ENCODE measurements around the gene RNASE13.

RNASE13 gene

DNA sequence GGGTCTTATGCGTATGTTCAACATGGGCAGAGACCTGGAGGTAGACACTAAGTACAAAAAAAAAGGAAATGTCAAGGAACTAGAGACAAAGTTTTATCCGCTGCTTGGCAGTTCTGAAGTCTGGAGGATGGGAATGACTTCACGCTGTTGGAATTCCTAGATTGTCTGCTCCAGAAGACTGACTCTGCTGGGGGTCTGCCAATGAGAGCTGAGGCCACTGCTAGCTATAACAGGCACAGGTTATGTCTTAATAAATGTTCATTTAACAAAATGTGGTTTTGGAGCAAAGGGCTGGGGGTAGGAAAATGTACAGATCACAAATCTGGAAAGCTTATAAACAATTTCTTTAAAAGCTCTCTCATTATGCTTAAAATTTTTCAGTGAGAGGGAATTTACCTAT lies 28.9 kb upstream of the RNASE13 start:
- no peak for DNase-seq (ENCODE audit: low read depth)

DNA sequence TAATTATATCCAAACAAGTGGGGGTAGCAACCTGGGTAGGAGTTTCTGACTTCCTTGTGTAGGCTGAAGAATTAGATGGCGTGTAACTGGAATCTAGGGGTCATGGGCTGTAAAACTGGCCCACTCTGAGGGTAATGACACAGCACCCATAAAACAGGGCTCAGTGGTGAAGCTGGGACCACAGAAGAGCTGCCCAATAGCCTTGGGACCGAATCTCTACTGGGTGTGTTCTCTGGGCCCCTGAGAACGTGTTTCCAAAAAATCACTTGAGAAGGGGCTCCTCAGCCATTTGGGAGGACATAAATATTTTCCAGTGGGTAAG lies 26.7 kb upstream of the RNASE13 start:
- DNase-seq (ENCODE audit: low read depth): no peak

DNA sequence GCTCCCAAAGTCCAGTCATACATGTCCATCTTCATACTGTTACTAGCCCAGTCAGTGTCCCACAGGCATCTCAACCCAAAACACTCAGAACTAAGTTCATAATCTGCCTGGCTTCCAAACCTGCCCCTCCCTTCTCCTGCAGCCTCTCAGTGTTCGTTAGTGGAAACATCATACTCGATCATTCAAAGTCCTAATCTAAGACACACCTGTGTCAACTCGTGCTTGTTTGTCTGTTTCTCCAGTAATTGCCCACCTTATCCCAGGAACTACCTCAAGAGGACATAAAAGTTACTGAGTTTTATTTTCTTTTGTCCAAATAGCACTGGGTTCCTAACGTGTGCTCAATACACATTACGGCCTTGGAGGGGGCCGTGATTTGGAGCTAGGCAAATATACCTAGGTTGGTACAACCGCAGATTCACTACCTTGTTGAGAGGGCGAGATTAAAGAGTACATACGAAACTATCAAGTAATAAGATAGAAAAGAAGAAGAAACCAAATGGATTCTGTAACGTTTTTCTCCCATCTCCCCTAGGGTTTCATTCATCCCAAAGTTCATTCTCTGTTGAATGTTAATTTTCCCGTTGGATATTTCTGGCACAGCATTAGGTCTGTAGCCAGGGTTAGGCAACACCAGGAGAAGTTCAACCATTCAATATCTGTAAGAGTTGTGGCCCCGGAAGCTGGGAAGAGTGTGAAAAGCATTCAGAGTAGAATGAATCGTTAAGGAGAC lies 26.2 kb upstream of the RNASE13 start:
- DNase-seq (ENCODE audit: low read depth): no peak

DNA sequence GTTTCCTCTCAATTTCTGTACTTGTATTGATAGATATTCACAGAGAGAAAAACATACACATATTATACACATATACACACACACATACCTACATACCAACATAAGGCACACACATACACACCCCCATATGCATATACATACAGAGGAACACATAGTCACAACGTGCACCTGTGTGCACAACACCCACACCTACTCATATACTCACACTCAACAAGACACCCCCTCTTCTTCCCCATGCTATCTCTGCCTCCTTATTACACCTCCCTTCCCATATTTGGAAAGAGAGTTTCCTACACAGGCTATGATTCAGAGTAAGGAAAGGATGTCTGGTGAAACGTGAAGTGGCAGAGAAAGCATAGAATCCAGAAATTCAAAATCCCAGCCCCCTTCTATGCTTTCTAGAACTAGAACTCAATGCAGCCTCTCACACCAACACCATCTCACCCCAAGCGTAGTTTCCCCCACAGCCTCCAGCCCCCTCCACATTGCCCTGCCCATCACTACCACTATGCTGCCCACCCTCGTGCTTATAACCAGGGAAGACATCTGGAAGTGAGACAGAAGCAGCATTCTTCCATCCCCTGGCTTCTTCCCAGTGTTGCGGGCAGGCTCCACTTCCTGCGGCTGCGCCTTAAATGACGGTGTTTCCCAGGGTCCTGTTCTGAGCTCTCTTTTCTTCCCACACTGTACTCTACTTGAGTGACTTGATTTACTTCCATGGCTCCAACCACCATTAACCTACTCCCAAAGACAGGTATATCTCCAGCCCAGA lies 25.4 kb upstream of the RNASE13 start:
- DNase-seq (ENCODE audit: low read depth): no peak

DNA sequence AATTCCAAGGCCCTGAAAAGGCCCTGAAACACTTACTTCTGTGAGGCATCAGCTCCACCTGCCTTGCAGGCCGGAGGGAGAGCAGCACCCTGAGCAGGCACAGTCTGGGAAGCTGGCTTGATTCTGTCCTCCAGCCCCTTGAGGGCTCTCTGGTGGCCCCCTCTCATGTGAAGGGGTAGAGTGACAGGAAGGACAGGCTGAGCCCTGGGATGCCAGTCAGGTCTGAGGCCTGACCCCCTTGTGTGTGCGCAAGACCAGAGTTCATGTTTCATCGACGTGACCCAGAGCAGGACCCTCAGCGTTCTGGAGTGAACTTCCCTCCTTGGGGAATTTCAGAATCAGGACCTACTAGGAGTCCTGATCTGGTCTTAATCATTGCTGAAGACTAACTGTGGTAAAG lies 24.3 kb upstream of the RNASE13 start:
- no peak for DNase-seq (ENCODE audit: low read depth)

DNA sequence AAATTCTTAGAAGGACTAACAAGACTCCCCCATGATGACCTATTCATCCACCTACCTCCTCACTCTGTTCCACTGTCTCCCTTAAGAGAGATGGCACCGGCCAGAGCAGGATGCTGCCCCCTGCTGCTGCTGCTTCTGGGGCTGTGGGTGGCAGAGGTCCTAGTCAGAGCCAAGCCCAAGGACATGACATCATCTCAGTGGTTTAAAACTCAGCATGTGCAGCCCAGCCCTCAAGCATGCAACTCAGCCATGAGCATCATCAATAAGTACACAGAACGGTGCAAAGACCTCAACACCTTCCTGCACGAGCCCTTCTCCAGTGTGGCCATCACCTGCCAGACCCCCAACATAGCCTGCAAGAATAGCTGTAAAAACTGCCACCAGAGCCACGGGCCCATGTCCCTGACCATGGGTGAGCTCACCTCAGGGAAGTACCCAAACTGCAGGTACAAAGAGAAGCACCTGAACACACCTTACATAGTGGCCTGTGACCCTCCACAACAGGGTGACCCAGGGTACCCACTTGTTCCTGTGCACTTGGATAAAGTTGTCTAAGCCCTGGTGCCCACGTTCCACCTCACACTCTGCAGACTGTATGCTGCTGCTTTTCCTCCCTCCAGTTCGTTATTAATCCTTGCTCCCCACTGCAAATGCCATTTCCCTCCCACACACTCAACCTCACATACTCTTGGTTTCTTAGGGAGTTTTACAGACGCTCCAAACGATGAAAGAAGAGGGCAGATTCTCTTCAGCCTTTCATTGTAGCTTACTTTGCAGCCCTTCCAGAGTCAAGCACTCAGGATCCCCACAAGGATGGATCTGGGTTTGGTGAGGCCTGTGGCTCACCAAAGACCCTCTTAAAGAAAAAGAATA lies 23.4 kb upstream of the RNASE13 start, which contains the start of gene RNASE8:
RNASE8 (plus strand) TSS at position 20 of the 873 bp plus-strand sequence; CDS start at position 91, 71 bp downstream.
- DNase-seq (ENCODE audit: low read depth): no peak

DNA sequence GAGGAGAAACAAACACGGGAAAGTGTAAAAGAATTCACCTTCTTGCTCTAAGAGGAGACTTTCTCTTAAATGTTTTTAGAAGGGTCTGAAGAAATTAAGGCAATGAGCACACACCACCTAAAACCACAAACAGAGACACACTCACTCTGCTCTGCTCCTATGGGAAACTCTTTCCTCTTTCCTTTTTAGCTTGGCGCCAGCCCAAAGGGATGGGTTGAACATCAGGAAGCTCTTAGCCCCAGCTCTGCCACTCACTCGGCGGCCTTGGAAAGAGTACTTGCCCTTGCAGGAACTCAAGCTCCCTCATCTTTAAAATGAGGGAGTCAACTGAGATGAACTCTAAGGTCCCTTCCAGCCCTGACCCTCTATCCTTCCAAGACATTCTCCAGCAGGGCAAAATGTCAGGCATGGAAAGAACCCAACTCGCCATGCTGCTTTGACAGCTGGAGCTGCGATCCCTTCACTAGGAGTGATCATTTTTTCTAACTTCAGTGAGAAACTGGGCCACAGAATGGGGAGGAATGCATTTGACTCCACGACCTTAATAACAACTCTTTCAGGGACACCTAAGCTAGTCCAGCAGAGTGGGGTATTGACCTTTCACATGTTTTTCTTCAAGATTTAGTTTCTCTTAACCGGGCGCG lies 22.0 kb upstream of the RNASE13 start:
- no peak for DNase-seq (ENCODE audit: low read depth)

DNA sequence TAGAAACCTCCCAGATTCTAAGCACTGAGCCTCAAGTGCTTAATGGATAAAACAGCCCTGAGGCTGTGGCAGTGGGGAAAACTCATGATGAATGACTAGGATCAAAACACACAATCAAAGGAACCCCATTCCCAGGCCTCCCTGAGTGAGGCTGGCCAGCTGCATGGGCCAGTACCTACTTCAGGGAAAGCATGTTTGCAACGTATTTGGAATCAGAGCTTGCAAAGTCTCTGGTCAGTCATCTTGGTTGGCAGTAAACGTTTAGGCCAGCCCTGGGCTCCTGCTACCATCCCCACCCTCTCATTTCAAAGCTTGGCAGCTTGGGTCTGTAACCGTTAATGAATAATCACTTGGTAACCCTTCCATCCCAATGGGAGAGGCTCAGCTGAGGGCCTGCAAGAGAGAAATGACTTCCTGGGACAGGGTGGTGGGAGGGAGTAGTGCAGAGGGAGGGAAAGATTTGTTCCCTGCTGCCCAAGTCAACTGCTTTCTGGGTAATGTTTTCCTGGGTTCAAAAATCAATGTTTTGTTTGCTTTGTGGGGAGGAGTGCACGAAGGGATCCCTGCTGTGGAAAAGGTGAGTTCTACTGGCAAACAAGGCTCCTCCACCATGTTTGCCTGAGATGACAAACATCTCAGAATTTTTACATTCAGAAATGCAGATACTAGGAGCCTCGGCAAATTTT lies 21.0 kb upstream of the RNASE13 start:
- no peak for DNase-seq (ENCODE audit: low read depth)

DNA sequence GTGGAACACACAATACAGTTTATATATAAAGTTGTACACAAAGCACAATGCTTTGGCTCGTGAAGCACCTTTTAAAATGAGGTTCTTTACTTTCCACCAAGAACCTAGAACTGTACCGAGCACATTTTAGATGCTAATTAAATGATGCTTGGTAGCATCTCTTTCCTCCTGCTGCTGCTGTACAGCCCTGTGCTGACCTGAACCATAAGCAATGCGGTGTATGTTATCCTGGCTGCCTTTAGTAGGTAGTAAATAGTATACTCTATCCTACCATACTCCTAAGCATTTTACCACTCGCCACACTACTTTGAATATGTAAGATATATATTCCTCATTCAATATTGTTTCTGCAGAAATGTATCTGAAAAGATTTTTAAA lies 20.1 kb upstream of the RNASE13 start:
- DNase-seq (ENCODE audit: low read depth): no peak

DNA sequence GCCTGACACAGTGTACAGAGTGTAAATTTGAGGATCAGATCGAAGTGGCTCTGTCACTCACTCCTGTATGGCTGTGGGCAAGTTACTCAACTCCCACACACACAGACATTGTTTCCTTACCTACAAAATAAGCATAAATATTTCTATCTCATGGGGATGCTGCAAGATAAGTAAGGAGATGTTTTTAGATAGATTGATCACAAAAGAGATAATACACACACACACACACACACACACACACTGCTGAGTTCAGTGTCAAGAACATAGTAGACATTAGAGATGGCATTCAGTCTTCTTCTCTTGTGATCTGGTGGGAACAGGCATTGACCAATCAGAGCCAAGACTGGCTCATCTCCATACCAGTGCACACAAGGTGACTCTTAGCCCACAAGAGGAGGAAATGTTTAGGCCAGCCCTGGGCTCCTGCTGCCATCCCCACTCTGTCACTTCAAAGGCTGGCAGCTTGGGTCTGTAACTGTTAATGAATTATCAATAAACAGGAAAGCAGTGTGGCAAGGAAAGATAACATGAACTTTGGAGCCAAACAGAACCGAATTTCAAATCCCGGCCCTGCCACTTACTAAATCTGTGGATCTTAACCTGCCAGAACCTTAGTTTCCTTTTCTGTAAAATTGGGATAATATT lies 19.6 kb upstream of the RNASE13 start:
- DNase-seq (ENCODE audit: low read depth): no peak

DNA sequence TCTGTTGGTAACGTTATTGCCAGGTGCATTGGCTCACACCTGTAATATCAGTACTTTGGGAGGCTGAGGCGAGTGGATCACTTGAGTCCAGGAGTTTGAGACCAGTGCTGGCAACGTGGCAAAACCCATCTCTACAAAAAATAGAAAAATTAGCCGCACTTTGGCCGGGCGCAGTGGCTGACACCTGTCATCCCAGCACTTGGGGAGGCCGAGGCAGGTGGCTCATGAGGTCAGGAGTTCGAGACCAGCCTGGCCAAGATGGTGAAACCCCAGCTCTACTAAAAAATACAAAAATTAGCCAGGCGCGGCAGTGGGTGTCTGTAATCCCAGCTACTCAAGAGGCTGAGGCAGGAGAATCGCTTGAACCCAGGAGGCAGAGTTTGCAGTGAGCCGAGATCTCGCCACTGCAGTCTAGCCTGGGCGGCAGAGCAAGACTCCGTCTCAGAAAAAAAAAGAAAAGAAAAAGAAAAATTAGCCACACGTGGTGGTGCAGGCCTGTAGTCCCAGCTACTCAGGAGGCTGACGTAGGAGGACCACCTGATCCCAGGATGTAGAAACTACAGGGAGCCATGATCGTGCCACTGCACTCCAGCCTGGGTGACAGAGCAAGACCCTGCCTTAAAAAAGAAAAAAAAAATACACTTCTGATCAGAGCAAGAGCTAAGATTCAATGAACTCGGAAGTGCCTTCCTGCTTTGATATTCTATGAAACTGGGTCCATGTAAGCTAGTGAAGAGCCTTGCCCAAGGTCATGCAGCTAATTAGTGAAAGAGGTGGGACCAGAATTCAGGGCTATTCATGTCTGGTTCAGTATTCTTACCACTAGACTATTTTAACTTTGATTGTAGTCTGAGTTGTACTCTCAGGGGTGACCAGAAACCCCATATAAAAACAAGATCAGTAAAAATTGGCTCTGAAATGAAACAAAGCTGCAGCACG lies 18.8 kb upstream of the RNASE13 start:
- DNase-seq (ENCODE audit: low read depth): no peak

DNA sequence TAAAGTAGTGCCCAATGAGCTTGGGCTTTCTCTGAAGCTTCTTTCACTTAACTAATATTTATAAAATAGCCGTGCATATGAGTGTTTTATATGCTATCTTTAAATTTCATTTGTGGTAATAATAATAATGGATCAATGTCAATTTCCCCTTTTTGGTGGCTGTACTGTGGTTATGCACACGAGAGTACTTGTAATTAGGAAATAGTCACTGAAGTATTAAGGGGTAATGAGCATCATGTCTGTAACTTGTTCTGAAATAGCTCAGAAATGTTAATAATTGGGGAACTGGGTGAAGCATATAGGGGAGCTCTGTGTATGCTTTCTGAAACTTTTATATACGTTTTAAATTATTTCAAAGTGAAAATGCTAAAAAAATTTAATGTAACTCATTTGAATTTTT lies 16.0 kb upstream of the RNASE13 start:
- no peak for DNase-seq (ENCODE audit: low read depth)

DNA sequence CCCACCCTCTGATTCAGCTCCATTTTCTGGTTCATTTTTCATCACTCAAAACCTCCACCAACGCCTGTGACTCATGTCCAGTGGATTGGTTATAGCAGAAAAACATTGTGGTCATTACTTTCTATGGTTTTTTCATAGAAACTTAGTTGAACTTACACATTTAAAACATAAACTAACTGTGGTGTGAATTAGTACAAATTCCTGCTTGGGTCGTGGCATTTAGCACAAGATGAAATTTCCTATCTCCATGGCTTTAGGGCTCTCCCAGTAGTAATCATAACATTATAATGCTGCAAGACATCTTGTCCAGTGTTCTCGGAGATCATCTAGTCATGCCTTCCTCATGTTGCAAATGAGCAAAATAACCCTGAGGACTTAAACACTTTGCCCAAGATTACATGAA lies 14.7 kb upstream of the RNASE13 start:
- no peak for DNase-seq (ENCODE audit: low read depth)

DNA sequence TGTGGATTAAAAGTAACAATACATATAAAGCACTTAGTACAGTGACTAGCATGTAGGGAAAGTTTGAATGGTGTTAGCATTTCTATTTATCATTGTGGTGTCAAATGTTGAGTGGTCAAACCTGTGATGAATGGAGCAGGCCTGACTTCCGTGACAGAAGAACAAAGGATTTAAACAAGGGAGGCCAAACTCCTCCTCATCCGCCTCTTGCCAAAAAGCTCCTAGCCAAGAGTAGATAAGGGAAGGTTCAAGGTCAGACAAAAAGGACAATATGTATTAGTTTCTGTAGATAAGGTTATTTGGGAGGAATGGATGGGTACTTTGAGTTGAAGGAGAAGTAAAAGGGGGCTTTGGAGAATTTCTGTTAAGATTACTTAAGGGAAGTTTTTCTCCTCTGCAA lies 14.0 kb upstream of the RNASE13 start:
- no peak for DNase-seq (ENCODE audit: low read depth)

DNA sequence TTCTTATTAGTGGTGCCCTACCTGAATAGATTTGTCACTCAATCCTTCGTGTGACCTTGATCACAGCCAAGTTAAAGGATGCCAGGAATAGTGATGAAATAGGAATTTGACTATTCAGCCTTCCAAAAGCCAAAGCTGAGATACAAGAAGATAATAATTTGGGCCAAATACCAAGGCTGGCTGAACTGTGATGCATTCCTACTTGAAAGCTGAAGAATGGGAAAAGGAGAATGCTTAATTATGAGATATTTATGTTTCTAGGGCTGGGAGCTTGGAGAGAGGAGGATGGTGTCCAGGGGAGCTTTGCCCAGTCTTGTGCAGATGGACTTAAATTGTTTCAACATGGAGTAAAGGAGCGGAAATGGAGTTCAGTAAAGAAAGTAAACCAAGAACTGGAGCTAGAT lies 12.8 kb upstream of the RNASE13 start:
- DNase-seq (ENCODE audit: low read depth): no peak

DNA sequence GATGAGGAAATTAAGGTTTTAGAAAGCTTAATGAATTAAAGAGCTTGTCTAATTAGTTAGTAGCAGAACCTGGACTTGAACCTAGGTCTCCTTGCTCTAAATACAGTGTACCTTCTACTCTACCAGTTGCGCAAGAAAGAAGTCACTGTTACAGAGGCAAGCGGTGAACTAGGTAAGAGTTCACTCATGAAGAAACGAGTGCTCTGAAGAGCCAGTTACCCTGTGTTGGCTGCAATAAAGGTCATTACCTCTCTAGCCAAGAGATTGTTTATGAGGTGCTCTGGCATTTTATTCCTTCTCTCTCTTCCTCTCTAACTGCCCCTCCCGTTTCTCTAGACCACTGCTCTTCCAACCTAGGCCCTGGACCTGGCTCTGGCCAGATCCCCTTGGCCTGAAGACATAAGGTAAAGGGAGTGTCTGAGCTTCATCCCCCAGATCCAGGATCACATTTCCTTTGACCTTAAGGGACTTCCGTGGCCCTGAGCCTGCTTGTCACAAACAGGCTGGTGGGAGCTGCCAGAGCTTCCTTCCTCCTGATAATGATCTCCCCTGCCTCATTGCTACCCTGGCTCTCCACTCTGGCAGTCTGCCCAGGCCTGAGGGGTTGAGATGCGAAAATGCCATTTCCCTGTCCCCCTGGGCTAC lies 9.5 kb upstream of the RNASE13 start:
- DNase-seq (ENCODE audit: low read depth): no peak

DNA sequence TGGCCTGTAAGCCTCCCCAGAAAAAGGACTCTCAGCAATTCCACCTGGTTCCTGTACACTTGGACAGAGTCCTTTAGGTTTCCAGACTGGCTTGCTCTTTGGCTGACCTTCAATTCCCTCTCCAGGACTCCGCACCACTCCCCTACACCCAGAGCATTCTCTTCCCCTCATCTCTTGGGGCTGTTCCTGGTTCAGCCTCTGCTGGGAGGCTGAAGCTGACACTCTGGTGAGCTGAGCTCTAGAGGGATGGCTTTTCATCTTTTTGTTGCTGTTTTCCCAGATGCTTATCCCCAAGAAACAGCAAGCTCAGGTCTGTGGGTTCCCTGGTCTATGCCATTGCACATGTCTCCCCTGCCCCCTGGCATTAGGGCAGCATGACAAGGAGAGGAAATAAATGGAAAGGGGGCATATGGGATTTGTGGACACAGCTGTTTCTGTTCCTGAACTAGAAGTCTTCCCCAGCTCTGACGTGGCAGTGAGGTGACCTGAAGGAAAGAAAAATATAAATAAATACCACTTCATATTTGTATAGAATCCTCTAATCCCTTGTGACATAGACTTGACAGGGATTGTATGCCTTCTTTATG lies 8.9 kb upstream of the RNASE13 start:
- no peak for DNase-seq (ENCODE audit: low read depth)

DNA sequence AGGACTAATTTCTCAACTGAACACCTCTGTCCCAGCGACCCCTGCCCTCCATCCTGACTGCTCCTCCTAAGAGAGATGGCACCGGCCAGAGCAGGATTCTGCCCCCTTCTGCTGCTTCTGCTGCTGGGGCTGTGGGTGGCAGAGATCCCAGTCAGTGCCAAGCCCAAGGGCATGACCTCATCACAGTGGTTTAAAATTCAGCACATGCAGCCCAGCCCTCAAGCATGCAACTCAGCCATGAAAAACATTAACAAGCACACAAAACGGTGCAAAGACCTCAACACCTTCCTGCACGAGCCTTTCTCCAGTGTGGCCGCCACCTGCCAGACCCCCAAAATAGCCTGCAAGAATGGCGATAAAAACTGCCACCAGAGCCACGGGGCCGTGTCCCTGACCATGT lies 8.3 kb upstream of the RNASE13 start:
- DNase-seq (ENCODE audit: low read depth): no peak
